Loucy (cell line): ENCODE data around the gene SSBP2.

Source experiments
- CTCF ChIP-seq: fragments of 200-600 bp; sonication (generic); conservative IDR thresholded peaks from 2 replicates; pipeline ENCODE4 v1.5.1; 2014; ENCODE audit warnings: mild to moderate bottlenecking, antibody characterized with exemption, low read length
- EZH2phosphoT487 ChIP-seq: fragments of 200-600 bp; IDR thresholded peaks from 2 replicates; pipeline ENCODE4 v1.6.1; 2018; ENCODE audit warnings: antibody characterized with exemption, mild to moderate bottlenecking, moderate library complexity, borderline replicate concordance

GRCh38 chr5:81363093-81363871 is 387.6 kb downstream of the SSBP2 start:
- TF ChIP-seq CTCF (no peak), EZH2phosphoT487 (no peak)
